ENCODE data around the gene NR5A1. TPM values are rescaled to one million over a fixed set of nuclear protein-coding genes. Genes with fewer than 3 reads are reported as not detected.

The NR5A1 gene
- total RNA-seq, 2 donors from 2014 or later = not detected

- H3K36me3 ChIP-seq = no peaks in the 10 kb centered on the region
- H3K27ac ChIP-seq = no peak overlapping the region
- DNase-seq (ENCODE audit: low spot score) = no peak
- peaks cover 0 to 18% of the 10 kb centered on the region in 2 donors for H3K27me3 ChIP-seq
- no peak overlapping the region for H3K4me3 ChIP-seq
- no peaks in the 10 kb centered on the region for H3K9me3 ChIP-seq
- peaks cover 0 to 23% of the 10 kb centered on the region in 2 donors for H3K4me1 ChIP-seq
- no peak for TF ChIP-seq CTCF (IDR thresholded peaks at IDR 0.05)
These were observed 57.6 kb downstream of the NR5A1 start for GRCh38 chr9:124449381-124450151.

- no peak for TF ChIP-seq CTCF (IDR thresholded peaks at IDR 0.05)
- Histone ChIP-seq H3K27ac (peak overlapping the region in 1 of 2 donors; percentile 45), H3K9me3 (no peaks in the 10 kb centered on the region), H3K27me3 (peaks cover 0 to 13% of the 10 kb centered on the region in 2 donors), H3K4me3 (no peak overlapping the region), H3K4me1 (peaks cover 0 to 16% of the 10 kb centered on the region in 2 donors), H3K36me3 (no peaks in the 10 kb centered on the region)
- no peak for DNase-seq (ENCODE audit: low spot score)
These were observed 59.2 kb downstream of the NR5A1 start for GRCh38 chr9:124448019-124448418.

- Histone ChIP-seq H3K27ac (no peak overlapping the region), H3K27me3 (peaks cover 0 to 6% of the 10 kb centered on the region in 2 donors), H3K36me3 (no peaks in the 10 kb centered on the region), H3K4me3 (no peak overlapping the region), H3K9me3 (no peaks in the 10 kb centered on the region), H3K4me1 (peaks cover 0 to 14% of the 10 kb centered on the region in 2 donors)
- no peak for DNase-seq (ENCODE audit: low spot score)
- no peak for TF ChIP-seq CTCF (IDR thresholded peaks at IDR 0.05)
These were observed 59.9 kb downstream of the NR5A1 start for GRCh38 chr9:124447297-124447661.

GRCh38 chr9:124444166-124444565 is 63.0 kb downstream of the NR5A1 start:
- TF ChIP-seq CTCF (IDR thresholded peaks at IDR 0.05) = no peak
- DNase-seq (ENCODE audit: low spot score) = no peak

GRCh38 chr9:124443625-124444024 is 63.6 kb downstream of the NR5A1 start:
- H3K36me3 ChIP-seq = no peaks in the 10 kb centered on the region
- peaks cover 0 to 3% of the 10 kb centered on the region in 2 donors for H3K4me1 ChIP-seq
- H3K4me3 ChIP-seq = no peak overlapping the region
- no peak for TF ChIP-seq CTCF (IDR thresholded peaks at IDR 0.05)
- H3K27me3 ChIP-seq = no peaks in the 10 kb centered on the region
- H3K27ac ChIP-seq = no peak overlapping the region
- DNase-seq (ENCODE audit: low spot score) = no peak
- peaks cover 0 to 6% of the 10 kb centered on the region in 2 donors for H3K9me3 ChIP-seq

More at GRCh38 chr9:124444166-124444565, 63.0 kb downstream of the NR5A1 start:
- Histone ChIP-seq H3K9me3 (peaks cover 0 to 3% of the 10 kb centered on the region in 2 donors), H3K27me3 (no peaks in the 10 kb centered on the region), H3K36me3 (no peaks in the 10 kb centered on the region), H3K4me3 (no peak overlapping the region), H3K4me1 (peaks cover 0 to 3% of the 10 kb centered on the region in 2 donors), H3K27ac (no peak overlapping the region)
